ENCODE measurements around the gene BAD.

GRCh38 chr11:64262271-64263002, 22.0 kb downstream of the BAD start:
- no peak for TF ChIP-seq CTCF (IDR thresholded peaks at IDR 0.05)
- no peak for TF ChIP-seq POLR2A (IDR thresholded peaks at IDR 0.05)
- TF ChIP-seq EP300 (IDR thresholded peaks at IDR 0.05) = no peak

Measured in ovary (tissue), 3 donors.